Subcutaneous adipose tissue (tissue), 4 donors: Measurements from ENCODE around the gene LRRC59. TPM values are rescaled to one million over a fixed set of nuclear protein-coding genes. Genes with fewer than 3 reads are reported as not detected.

ENCODE experiments used
- total RNA-seq, 4 donors: library from RNA; depleted of rRNA; stranded (reverse); fragments of >200 nt; gene quantifications; one replicate each; pipeline ENCODE4 v1.1.0, GENCODE V29; 2016
- TF ChIP-seq, protein P1 (sequence below): fragments of 450-650 bp; IDR thresholded peaks from one replicate; pipeline ENCODE4 v1.5.1; 2016; ENCODE audit warnings: low read depth, mild to moderate bottlenecking, control low read depth, antibody characterized with exemption, moderate library complexity

Gene LRRC59
- total RNA-seq, 4 donors from 2014 or later, result 36.5 to 91.5 (median 38.2) TPM

DNA sequence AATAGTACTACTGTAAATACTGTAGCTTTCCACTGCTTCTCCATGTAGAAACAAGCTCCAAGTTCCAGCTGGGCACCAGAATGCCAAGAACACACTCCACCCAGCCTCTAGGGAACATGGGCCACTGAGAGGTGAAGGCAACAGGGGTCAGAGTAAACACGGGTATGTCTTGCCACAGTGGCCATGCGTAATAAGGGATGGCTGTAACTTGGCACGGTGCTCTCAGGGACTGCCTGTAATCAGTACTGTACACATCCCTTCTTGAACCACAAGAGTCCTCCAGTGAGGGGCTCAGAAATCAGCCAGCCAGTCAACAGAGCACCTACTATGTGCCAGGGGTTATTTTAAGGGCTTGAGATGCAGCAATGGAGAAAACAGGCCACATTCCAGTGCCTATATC is 10.8 kb downstream of the LRRC59 start:
- TF ChIP-seq, protein P1, sequence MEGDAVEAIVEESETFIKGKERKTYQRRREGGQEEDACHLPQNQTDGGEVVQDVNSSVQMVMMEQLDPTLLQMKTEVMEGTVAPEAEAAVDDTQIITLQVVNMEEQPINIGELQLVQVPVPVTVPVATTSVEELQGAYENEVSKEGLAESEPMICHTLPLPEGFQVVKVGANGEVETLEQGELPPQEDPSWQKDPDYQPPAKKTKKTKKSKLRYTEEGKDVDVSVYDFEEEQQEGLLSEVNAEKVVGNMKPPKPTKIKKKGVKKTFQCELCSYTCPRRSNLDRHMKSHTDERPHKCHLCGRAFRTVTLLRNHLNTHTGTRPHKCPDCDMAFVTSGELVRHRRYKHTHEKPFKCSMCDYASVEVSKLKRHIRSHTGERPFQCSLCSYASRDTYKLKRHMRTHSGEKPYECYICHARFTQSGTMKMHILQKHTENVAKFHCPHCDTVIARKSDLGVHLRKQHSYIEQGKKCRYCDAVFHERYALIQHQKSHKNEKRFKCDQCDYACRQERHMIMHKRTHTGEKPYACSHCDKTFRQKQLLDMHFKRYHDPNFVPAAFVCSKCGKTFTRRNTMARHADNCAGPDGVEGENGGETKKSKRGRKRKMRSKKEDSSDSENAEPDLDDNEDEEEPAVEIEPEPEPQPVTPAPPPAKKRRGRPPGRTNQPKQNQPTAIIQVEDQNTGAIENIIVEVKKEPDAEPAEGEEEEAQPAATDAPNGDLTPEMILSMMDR, result no peak

DNA sequence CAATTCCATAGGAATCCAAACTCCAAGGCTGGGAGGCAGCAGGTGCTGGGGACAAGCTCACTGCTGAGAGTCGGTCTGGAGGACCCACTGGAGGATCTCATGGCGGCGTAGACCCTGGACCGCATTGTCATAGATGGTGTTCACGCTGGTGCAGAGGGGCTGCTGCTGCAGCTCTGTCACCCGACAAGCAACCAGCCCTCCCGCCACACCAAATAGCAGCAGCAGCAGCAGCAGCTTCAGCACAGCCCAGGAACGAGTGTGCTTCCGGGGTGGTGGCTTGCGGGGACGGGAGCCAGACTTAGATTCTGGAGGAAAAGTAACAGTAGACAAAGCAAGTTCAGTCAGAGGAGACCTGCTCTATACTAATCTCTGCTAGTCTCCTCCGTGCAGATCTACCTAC is 14.4 kb downstream of the LRRC59 start:
- TF ChIP-seq, protein P1, result no peak

- TF ChIP-seq, protein P1, result no peak
Measured at GRCh38 chr17:50381920-50382319, 15.4 kb downstream of the LRRC59 start.

DNA sequence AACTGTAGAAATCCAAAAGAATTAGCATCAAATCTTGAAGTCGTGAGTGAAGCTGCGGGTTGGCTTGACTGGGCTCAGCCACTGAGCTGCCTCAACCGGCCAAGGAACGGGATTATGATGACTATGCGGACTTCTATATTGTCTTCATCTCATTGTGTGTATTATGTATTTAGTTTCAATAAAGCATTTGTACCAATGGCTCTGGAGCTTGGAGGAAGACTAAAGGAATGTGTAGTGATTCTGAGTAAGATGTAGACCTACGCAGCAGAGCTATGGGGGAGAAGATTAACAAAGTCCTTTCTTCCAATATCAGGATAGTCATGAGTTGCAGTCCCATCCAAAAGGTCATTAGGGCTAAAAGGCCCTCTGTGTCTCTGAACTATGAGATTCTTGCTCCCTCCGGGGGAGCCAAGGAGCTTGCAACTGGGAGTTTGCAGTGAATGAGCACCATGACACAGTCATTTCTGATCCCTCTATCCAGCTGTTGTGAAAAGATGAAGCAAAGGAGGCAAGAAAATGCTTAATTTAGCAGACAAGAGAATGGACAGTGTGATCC is 16.0 kb downstream of the LRRC59 start:
- TF ChIP-seq, protein P1, result no peak

- TF ChIP-seq, protein P1, result no peak
Measured at GRCh38 chr17:50380369-50381259, 16.7 kb downstream of the LRRC59 start.

- TF ChIP-seq, protein P1, result no peak
Measured at GRCh38 chr17:50379351-50380132, 17.8 kb downstream of the LRRC59 start.
